NOMO-1 treated with dmso at 0.1 percent for 144 hours (cell line): Measurements from ENCODE around the gene UBL5.
"Not testable (repeated sequence)": the region's sequence is repeated elsewhere in the genome, so short reads cannot be mapped to it uniquely, and the experiment has no call there.

Experiments
- DNase-seq: peaks from one replicate; lab custom pipeline; 2025; ENCODE audit not compliant: unreplicated experiment; lab: John Stamatoyannopoulos, UW

UBL5 gene

DNA sequence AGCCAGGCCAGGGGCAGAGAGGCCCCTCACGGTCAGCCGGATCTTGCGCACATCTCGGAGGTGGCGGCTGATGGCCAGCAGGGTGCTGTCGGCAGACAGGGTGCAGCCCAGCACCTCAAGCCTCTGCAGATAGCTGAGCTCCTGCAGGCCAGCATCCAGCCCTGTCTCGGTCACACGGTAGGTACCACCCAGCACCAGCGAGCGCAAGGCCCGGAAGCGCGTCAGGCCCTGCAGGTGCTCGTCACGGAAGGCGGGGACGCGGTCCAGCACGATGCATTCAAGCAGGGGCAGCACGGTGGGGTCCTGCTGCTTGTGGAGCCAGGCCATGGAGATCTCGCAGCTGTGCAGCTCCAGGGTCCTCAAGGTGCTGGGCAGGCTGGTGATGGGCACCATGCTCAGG is 16.6 kb upstream of the UBL5 start:
- DNase-seq: no peak

DNA sequence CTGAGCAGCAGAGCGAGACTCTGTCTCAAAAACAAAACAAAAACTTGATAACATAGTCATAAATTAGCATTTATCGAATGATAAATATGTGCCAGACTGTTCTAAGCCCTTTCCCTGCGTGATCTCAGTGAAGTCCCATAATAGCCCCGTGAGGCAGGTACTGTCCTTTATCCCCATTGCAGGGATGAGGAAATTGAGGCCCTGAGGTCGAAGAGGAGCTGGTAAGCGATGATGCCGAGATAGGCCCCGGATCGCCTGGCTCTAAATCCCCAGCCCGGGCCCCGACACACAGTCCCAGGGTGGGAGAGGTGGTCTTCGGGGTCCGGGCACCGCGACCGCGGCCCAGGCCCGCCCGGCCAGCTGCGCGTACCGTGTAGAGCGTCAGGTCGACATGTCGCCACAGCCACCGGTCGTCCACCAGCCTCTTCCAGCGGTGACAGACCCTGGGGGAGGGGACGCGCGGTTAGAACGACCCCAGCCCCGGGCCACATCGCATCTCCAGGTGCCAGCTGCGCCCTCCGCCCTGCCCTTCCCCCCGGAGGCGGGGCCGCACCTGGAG is 9.5 kb upstream of the UBL5 start:
- DNase-seq: no peak

DNA sequence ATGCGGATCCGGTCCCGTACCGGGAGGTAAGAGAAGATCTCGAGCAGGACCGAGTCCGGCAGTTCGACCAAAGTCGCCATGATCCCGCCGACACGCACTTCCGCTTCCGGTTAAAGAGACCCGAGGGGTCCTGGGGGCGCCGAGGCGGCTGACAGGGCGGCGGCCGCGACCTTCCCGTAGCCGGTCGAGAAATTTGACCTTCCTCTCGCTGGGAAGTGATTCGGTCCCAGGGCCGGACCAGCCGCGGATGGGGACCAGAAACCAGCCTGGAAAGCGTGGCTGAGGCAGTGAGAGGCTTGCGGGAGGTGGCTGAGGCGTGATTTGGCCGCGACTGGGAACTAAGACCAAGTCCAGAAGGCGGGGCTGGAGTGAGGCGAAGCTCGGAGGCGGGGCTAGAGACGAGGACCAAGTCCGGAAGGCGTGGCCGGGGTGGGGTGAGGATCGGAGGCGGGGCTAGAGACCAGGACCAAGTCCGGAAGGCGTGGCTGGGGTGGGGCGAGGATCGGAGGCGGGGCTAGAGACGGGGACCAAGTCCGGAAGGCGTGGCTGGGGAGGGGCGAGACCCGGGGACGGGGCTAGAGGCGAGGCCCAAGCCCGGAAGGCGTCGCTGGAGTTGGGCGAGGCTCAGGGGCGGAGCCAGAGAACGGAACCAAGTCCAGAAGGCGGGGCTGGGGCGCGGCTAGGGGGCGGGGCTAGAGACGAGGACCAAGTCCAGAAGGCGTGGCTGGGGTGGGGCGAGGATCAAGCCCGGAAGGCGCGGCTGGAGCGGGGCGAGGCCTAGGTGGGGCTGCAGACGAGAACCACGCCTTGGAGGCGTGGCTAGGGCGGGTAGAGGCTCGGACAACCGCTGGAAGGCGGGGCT is 8.8 kb upstream of the UBL5 start, which contains the start of gene FBXL12:
TSS of gene FBXL12 (minus strand) at position 346 of the 862 bp plus-strand sequence. CDS start at position 80, 266 bp downstream.
- DNase-seq: peak; percentile 100

DNA sequence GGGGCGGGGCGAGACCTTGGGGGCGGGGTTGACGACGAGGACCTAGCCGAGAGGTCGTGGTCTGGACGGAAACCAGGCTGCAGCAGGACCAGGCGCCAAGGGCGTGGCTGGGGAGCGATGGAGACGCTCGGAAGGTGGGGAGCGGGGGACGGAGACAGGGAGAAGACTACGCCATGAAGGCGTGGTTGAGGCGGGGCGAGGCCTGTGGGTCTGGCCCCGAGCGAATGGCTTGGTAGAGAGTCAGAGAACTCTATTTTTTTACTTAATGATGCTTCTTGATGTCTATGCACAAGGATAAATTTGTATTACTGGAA is 8.2 kb upstream of the UBL5 start:
- DNase-seq: no peak

DNA sequence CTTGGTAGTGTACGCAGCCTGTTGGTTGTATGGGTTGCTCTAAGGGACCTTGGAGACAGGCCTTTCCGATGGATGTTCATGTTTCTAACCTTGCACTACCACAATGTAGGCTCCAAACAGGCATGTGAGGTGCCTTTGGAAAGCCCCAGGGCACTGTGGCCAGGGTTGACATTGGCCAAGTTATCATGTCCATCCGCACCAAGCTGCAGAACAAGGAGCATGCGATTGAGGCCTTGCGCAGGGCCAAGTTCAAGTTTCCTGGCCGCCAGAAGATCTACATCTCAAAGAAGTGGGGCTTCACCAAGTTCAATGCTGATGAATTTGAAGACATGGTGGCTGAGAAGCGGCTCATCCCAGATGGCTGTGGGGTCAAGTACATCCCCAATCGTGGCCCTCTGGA is 7.7 kb upstream of the UBL5 start:
- DNase-seq: not testable (repeated sequence)

DNA sequence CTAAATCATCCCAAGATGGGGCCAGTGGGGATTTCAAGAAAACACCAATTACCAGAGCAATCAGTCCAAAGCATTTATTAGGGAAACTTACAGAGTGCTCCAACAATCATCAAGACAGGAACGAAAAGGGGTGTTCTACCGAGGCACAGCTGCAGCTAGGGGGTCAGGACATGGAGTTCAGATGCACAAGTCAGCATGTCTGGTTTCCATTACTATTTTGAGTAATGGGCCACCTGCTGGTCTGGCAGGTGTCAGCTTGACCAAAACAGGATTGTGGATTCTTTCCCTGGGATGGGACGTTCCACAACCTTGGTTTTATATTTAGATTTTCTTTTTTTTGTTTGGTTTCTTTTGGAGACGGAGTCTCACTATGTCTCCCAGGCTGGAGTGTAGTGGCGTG is 3.9 kb upstream of the UBL5 start:
- DNase-seq: no peak

DNA sequence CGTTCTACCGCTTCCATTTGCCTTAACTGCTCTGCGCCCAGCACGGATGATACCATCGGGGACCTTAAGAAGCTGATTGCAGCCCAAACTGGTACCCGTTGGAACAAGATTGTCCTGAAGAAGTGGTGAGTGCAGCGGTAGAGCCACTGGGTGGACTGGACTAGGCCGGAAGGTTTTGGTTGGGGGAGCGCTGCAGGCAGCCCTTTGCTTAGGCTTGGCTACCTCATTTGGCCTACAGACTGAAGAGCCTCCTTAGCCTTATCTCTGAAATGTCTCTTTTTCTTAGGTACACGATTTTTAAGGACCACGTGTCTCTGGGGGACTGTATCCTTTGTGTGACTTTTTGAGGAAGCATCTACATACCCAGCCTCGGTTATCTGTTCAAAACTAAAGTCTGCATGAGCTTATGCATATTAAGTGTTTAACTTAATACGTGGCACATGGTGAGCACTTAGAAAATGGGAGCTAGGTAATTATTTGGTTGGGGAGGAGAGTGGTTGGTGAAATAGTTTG is 889 bp downstream of the UBL5 start:
- DNase-seq: no peak

DNA sequence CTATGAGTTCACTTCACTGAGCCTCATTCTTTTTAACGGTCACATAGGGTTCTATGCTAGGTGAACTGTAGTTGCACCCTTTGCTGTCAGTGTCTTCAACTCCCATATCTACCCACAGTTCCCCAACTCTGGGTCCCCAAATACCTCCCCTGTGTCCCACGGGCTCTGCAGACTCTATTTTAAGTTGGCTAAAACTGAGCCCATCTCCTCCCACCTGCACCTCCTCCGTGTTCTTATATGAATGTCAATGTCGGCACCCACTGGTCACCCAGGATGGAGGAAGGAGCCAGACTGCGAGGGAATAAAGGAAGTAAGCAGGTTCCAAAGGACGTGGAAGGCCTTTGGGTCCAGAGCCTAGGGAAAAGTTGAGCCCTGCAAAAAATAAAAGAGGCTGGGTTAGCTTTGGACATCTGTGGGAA is 6.6 kb downstream of the UBL5 start:
- no peak for DNase-seq

DNA sequence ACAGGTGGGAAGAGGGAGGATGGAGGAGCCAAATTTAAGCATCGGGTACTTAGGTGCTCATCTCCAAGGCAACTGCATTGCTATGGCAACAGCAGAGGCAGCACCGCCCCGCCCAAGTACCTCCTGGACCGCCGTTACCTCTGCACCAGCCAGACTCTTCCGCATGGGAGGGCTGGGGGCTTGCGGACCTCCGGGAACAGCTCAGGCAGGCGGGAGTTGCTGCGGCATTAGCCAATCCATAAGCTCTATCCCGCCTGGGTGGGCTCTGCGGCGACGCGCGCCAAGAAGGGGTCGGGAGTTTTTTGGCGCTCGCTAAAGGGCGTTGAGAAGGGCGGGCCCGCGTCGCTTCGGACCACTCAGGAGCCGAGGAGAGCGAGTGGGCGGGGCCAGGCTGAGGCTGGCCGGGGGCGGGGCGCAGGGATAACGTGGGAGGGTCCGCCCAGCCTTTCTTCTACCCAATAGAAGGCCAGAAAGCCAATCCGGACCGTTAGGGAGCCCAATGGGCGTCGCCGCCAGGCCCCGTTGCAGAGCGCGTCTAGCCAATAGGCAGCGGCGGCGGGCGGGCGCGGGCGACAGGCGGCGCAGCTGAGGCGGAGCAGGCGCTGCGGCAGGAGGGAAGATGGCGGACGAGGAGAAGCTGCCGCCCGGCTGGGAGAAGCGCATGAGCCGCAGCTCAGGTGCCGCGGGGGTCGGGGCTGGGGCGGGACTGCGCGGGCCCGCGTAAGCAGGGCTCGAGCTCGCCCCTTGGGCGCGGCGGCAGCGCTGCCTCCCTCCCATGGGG is 7.2 kb downstream of the UBL5 start, which contains the start of gene PIN1:
TSS of gene PIN1 (plus strand) at position 593 of the 781 bp plus-strand sequence. CDS start at position 620, 27 bp downstream.
- peak; percentile 97 for DNase-seq

DNA sequence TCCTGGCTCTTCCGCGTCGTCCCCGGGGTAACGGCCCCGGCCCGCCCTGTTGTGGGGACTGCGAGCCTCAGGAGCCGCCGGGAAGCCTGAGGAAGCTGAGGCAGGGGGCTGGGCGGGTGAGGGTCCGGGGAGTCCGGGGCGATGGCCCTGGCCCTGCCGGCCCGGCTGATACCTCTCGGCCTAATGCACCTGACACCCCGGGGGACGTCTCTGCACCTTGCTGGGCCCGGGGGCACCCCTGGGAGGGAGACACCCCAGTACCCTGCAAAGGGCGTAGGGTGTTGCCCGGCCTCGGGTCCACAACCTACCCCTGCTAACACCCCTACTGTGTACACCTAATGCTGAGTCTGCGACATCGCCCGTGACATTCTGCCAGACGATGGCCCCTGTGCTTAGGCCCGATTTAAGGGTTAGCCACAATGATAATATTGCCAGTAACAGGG is 7.8 kb downstream of the UBL5 start:
- DNase-seq: no peak

DNA sequence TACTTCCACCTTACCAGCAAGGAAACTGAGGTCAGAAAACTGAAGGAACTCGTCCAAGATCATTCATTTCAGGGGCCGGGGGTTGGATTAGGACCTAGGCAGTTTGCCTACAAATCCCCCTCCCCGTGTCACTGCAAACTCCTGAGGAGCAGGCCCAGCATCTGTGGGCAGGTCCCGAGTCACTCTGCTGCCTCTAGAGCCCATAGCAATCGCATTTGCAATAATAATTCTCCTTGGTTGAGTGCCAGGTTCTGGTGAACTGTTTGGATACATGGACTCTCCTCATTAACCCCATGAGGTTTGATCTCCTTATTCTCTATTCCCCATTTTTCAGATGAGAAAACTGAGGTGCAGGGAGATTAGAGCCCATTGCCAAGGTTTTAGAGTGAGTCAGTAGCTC is 8.3 kb downstream of the UBL5 start:
- DNase-seq: no peak

DNA sequence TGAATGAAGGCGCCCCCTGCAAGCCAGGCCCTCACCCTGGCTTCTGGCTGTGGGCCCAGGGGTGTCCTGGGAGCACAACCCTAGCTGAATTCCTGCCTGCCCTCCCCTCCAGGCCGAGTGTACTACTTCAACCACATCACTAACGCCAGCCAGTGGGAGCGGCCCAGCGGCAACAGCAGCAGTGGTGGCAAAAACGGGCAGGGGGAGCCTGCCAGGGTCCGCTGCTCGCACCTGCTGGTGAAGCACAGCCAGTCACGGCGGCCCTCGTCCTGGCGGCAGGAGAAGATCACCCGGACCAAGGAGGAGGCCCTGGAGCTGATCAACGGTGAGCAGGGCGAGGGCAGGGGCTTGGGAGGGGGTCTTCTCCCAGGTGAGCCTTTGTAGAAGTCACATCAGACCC is 10.6 kb downstream of the UBL5 start:
- no peak for DNase-seq

DNA sequence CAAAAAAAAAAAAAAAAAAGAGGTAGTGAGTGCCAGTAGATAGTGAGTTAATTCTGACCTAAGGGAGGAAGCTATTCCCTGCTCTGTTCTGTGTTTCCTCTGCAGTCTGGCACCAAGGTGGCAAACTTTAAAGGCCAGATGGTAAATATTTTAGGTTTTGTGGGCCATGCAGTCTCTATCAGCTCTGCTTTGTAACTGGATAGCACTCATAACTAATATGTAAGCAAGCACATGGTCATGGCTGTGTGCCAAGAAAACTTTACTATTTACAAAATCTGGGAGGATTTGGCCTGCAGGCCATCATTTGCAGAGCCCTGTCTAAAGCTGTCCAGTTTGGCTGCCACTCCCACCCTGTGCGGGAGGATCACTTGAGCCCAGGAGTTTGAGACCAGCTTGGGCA is 11.7 kb downstream of the UBL5 start:
- DNase-seq: no peak

DNA sequence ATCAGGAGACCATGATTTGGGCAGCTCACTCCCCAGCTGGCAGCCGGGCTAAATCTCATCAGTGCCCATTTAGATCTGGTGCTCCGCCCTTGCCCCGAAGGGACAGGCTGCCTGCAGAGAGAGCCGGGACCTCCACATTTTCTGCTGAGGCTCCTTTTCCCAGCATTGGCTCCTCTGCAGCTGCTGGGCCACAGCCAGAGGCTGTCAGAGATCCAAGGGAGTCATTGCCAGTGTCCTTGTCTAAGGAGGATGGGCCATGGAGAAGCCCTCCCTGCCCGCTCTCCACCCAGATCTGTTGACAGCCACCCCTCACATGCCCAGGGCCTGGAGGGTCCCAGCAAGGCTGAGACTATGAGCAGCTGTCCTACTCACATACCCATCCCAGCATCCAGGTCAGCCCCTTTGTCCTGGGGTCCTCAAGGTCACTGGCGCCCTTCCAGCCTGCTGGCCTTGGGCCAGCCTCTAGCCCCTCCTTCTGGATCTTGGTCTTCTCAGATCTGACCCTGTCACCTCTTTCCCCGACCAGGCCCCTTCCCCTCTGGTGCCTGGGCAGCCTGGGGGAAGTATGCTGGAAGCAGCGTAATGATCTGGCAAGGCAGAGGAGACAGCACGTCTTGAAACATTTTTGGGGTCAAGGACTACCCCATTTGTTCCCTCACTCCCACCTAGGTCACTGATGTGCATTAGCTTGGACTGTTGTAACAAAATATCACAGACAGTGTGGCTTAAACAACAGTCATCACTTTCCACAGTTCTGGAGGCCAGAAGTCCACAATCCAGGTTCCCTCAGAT is 15.3 kb downstream of the UBL5 start:
- no peak for DNase-seq

DNA sequence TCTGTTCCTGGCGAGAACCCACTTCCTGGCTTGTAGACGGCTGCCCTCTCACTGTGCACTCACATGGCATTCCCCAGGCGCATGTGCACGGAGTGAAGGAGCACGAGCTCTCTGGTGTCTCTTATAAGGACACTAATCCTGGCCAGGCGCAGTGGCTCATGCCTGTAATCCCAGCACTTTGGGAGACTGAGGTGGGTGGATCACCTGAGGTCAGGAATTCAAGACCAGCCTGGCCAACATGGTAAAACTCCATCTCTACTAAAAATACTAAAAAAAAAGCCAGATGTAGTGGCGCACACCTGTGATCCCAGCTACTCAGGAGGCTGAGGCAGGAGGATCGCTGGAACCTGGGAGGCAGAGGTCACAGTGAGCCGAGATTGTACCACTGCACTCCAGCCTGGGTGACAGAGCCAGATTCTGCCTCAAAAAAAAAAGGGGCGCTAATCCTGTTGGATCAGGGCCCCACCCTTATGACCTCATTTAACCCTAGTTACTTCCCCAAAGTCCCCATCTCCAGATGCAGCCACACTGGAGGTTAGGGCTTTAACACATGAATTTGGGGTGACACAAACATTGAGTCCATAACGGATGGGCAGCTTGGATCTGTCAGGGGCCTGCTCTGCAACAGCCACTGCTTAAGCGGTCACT is 16.0 kb downstream of the UBL5 start:
- not testable (repeated sequence) for DNase-seq

DNA sequence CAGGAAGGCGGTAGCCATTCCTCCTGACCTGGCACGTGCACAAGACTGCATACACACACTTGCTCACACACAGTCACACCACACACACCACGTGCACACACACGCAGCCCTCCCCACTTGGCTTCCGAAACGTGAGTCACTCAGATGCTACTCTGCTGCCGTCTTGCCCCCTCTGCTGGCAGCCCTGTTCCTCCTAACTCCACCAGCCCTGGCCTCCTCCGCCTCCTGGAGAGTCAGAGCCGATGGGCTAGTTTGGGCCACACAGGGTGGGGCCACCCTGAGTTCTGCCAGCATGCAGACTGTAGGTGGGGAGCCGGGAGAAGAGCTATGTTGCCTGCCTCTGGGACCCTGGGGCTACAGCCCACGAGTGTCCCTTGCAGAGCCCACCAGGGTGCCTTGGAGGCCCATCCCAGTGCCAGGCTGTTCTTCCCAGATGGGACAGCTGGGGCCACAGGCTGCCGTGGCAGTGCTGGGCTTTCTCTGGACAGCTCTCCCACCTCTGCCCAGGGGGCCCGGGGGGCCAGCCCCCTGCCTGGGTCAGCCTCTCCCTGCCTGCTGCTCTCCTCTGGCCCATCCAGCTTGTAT is 19.5 kb downstream of the UBL5 start:
- no peak for DNase-seq

DNA sequence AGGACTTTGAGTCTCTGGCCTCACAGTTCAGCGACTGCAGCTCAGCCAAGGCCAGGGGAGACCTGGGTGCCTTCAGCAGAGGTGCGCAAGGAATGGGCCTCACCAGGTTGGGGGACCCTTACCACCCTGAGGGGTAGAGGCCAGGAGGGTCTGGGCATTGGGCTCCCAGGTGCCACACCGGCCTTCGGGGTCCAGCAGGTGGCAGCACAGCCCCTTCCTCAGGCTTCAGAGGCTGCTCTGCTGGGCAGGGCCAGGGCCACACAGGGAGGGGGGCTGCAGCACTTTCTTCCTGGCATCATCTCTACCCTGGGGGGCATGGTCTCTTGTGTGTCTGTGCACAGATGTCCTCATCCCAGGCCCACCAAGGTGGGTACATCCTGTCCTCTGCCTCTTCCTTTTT is 20.3 kb downstream of the UBL5 start:
- DNase-seq: no peak

DNA sequence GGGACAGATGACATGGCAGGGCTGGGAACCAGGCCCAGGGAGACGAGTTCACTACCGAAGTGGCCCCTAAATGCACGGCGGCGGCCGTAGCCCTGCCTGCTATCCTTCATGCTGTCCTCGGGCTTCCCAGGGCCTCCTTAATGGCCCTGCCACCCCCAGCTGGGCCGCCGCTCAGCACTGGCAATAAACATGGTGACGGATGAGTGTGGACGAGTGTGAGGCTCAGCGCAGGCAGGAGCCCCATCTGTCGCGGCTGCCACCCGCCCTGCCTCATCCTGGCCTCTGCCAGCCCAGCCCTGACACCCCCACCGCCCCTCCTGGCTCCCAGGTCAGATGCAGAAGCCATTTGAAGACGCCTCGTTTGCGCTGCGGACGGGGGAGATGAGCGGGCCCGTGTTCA is 21.0 kb downstream of the UBL5 start:
- no peak for DNase-seq

DNA sequence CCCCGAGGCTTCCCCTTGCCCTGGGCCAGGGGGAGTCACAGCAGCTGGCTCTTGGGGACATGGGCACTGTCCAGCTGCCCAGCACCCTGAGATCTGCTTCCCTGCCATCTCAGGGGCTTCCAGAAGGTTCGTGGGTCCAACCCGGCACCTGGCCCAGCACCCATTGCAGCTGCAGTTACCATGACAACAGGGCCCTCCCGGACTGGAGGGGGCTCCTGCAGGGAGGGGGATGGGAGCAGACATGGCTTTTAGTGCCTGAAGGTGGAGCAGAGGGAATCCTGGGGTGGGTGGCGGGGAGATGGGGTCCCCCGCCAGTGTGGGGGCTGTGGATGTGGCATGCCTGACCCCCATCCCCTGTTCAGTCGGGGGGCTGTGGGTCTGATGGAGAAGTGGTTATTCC is 22.1 kb downstream of the UBL5 start:
- DNase-seq: no peak
